GM18951 (cell line): ENCODE data around the gene HDAC9.

ENCODE experiments used
- POLR2A ChIP-seq: IDR thresholded peaks from 4 replicates; pipeline ENCODE4 v1.6.1; 2011; ENCODE audit warnings: mild to moderate bottlenecking; ENCODE audit not compliant: insufficient read length, insufficient read depth; ENCODE audit errors: extremely low read depth
- in situ Hi-C: fragments of 300-500 bp; cut with MboI; formaldehyde crosslinking; loops from one replicate; pipeline ENCODE4 v1.12.0; 2022; ENCODE audit warnings: low sequenced_read_pairs, mixed read lengths, inconsistent platforms; ENCODE audit not compliant: unreplicated experiment

HDAC9 gene

GRCh38 chr7:18858232-18858631 is 362.7 kb downstream of the HDAC9 start:
- in situ Hi-C loops: no loop called here
- TF ChIP-seq POLR2A: no peak

GRCh38 chr7:18859318-18859717 is 363.8 kb downstream of the HDAC9 start:
- in situ Hi-C loops: no loop called here
- no peak for TF ChIP-seq POLR2A

- in situ Hi-C loops: no loop called here
- no peak for TF ChIP-seq POLR2A
Measured at GRCh38 chr7:18860221-18860620, 364.7 kb downstream of the HDAC9 start.

- no peak for TF ChIP-seq POLR2A
- in situ Hi-C loops: no loop called here
Measured at GRCh38 chr7:18861514-18862118, 366.1 kb downstream of the HDAC9 start.

- TF ChIP-seq POLR2A: no peak
- in situ Hi-C loops: no loop called here
Measured at GRCh38 chr7:18864967-18865366, 369.4 kb downstream of the HDAC9 start.

GRCh38 chr7:18866359-18867036 is 370.9 kb downstream of the HDAC9 start:
- in situ Hi-C loops: no loop called here
- TF ChIP-seq POLR2A: no peak

- in situ Hi-C loops: no loop called here
- no peak for TF ChIP-seq POLR2A
Measured at GRCh38 chr7:18872344-18872743, 376.8 kb downstream of the HDAC9 start.

GRCh38 chr7:18873734-18874336 is 378.3 kb downstream of the HDAC9 start:
- in situ Hi-C loops: no loop called here

GRCh38 chr7:18874880-18875279 is 379.3 kb downstream of the HDAC9 start:
- in situ Hi-C loops: no loop called here

More at GRCh38 chr7:18873734-18874336, 378.3 kb downstream of the HDAC9 start:
- TF ChIP-seq POLR2A: no peak

GRCh38 chr7:18877874-18878273 is 382.3 kb downstream of the HDAC9 start:
- in situ Hi-C loops: no loop called here

More at GRCh38 chr7:18874880-18875279, 379.3 kb downstream of the HDAC9 start:
- no peak for TF ChIP-seq POLR2A

GRCh38 chr7:18886832-18887231 is 391.3 kb downstream of the HDAC9 start:
- no peak for TF ChIP-seq POLR2A
- in situ Hi-C loops: no loop called here

More at GRCh38 chr7:18877874-18878273, 382.3 kb downstream of the HDAC9 start:
- no peak for TF ChIP-seq POLR2A

- in situ Hi-C loops: no loop called here
- no peak for TF ChIP-seq POLR2A
Measured at GRCh38 chr7:18889436-18889835, 393.9 kb downstream of the HDAC9 start.

- TF ChIP-seq POLR2A: no peak
- in situ Hi-C loops: no loop called here
Measured at GRCh38 chr7:18890134-18890533, 394.6 kb downstream of the HDAC9 start.
